IPS-NIHi7 (cell line): ENCODE results near the gene TMEM60.
A peak's percentile ranks its signal among the peaks of the same experiment; 100 is the strongest.
"Not testable (repeated sequence)": the region's sequence is repeated elsewhere in the genome, so short reads cannot be mapped to it uniquely, and the experiment has no call there.

Source experiments
- DNase-seq: peaks from one replicate; pipeline ENCODE4 v3.0.0; 2012; ENCODE audit warnings: mixed read lengths; ENCODE audit errors: extremely low spot score

The TMEM60 gene

GRCh38 chr7:77811516-77812289 is 13.5 kb upstream of the TMEM60 start:
- DNase-seq: no peak

- no peak for DNase-seq
Measured at GRCh38 chr7:77808517-77808916, 10.3 kb upstream of the TMEM60 start.

GRCh38 chr7:77806425-77806824 is 8.2 kb upstream of the TMEM60 start:
- DNase-seq: no peak

- DNase-seq: no peak
Measured at GRCh38 chr7:77802557-77803405, 4.5 kb upstream of the TMEM60 start.

- no peak for DNase-seq
Measured at GRCh38 chr7:77800730-77801129, 2.5 kb upstream of the TMEM60 start.

GRCh38 chr7:77800158-77800557 is 1.9 kb upstream of the TMEM60 start:
- DNase-seq: no peak

DNA sequence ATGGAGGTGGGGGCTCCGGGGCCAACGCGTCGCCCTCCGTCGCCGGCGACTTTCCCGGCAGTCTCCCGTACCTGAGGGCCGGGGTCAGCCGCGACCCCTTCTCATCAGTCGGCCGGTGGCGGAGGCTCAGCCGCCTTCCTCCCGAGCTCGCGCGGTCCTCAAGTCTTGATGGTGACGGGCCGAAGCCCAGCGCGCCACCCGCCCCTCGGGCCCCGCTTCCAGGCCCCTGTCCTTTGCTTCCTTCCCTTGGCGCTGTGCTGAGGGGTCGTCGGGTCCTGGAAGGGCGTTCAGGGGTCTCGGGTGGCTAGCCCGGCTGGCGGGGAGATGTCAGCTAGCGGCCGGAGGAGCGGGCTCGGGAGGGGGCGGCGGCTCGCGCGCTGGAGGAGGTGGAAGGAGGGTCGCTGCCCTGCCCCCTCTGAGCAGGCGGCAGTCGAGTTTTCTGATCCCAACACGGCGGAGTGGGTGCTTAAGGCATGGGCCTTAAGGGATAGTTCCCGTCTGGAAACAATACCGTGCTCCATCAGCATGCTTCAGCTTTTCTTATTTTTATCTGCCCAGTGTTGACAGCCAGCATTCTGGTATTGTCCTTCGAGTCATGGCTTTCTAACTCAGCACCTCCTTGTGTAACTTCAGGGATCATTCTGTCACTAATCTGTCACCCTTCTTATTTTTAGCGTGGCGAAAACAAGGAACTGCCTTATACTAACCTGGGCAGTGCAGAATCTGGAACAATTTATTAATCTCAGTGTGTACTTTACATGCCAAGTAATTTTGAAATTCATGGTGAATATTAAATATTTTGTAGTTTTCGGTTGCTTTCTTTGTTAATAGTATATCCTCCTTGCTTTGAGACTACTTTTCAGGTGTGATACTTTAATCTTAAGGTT is 1.1 kb upstream of the TMEM60 start:
- DNase-seq: peak; percentile 48

DNA sequence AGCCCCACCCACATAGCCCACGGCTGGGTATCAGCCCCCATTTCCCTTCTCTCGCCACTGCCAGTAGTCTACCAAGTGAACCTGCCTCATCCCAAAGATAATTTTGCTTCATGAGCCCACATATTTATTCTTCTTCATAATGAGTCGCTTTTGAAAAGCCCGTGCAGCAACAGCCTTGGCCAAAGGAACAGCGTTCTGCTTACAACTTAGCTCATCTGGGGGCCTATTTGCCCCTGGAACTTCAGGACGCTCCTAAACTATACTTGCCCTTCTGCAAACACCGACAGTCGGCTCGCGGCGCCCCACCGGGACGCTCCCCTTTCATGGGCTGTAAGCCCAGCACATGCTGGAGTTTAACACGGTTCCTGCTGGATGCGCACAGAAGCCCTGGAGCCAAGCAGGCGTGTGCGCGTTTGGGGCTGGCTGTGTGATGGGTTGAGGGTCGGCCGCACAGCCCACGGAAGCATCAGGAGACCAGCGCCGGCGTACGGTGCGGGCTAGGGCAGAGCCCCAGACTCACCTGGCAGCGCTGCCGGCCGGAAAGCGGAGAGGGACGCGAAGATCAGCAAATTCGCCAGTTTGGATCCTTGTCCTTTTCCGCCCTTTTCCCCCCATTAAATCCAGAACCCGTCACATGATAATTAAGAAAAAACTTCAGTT is 370 bp downstream of the TMEM60 start:
- peak; percentile 67 for DNase-seq

- DNase-seq: no peak
Measured at GRCh38 chr7:77796960-77797359, 1.3 kb downstream of the TMEM60 start.

DNA sequence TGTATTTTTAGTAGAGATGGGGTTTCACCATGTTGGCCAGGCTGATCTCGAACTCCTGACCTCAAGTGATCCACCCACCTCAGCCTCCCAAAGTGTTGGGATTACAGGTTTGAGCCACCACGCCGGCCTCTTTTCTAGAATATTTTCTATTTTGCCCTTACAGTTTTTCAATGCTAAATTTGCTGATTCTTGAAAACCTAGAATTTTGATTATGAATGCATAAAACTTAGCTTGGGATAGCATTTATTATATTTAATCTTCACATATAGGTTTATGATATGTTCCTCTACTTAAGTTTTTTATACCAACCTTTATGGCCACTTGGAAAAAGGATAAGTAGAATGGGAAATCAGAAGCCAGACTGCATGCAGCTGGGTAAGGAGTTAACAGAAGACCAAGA is 2.1 kb downstream of the TMEM60 start:
- DNase-seq: no peak

GRCh38 chr7:77794000-77794399 is 4.2 kb downstream of the TMEM60 start:
- DNase-seq: no peak

GRCh38 chr7:77791956-77792355 is 6.3 kb downstream of the TMEM60 start:
- no peak for DNase-seq

DNA sequence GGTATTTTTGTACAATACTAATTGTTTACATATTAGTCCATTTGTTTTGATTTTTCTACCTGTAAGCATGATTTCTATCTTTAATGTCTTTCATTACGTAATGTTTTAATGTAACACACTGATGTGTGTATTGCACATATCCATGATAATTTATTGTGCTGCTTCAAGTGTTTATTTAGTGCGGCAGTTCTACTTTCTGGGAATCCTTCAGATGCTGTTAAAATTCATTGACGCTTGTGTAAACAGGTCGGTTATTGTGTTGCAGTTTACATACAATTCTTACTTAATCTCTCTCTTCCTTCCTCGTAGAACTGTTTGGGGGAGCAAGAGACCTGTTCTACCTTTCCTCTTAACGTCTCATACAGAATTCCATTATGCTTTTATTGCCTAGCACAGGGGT is 6.9 kb downstream of the TMEM60 start:
- DNase-seq: no peak

DNA sequence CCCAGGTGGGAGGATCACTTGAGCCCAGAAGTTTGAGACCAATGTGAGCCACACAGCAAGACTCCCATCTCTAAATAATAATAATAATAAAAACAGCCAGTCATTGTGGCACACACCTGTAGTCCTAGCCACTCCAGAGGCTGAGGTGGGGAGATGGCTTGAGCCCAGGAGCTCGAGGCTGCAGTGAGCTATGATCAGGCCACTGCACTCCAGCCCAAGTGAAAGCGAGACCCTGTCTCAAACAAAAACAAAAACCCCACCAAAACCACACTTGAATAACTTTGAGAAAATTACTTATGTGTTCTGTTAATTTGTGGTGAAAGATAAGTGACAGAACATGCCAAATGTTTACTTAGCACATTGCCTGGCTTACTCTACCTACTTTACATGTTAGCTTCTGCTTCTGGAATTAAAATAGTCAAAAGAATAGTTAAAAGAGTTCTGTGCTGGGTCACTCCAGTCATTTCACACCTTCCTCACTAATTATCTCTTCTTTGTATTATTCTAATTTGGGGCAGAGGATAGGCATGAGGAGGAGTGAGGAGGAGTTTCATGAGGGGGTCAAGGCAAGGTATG is 9.8 kb downstream of the TMEM60 start:
- DNase-seq: no peak

- DNase-seq: no peak
Measured at GRCh38 chr7:77786741-77787140, 11.5 kb downstream of the TMEM60 start.

GRCh38 chr7:77786018-77786417 is 12.2 kb downstream of the TMEM60 start:
- no peak for DNase-seq

DNA sequence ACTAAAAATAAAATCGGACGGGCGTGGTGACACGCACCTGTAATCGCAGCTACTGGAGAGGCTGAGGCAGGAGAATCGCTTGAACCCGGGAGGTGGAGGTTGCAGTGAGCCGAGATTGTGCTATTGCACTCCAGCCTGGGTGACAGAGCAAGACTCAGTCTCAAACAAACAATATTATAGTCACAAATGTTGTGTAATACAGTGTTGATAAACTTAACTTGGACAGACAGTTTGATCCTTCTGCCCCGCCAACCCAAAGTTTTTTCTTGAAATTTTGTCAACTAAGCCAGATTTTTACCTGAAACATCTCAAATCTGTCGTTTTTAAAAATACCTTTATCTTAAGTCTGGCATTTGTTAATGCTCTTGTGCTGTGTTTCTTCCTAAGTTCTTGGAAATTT is 13.8 kb downstream of the TMEM60 start:
- not testable (repeated sequence) for DNase-seq

GRCh38 chr7:77783545-77783944 is 14.7 kb downstream of the TMEM60 start:
- DNase-seq: no peak

DNA sequence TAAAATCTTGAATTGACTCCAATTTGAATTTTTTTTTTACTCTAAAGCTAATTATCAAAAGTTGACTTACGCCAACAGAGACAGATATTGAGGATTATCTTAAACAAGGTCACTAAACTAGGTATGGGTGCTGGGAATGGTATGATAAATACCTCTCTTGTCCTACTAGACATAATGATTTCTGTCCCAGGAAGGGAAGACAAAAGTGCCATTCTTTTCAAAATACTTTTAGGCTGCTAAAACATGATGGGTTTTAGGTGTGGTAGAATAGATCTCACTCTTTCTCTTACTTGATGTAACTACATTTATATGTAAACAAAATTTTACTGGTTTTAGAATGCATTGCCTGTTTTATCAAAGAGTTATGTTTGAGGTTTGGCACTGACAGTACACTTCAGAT is 15.1 kb downstream of the TMEM60 start:
- DNase-seq: no peak

DNA sequence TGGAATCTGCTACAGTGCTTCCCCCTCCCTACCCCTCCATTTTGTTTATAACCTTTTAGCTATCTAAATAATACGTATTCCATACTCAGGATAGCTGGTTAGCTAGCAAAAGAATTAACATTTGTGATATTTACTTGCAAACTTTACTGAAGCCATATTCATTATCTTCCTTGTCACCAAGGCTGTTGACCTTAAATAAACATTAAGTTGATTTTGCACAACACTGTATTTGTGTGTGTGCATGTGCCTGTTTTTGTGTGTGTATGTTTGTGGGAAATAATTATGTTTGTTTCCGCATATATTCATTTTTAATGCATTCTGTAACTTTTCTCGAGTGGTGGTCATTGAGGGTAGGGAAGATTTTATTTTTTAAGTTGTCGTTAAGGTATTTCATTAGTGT is 15.9 kb downstream of the TMEM60 start:
- DNase-seq: no peak

- DNase-seq: no peak
Measured at GRCh38 chr7:77778535-77778934, 19.7 kb downstream of the TMEM60 start.
